ENCODE results near the gene VTI1A. TPM values are rescaled to one million over a fixed set of nuclear protein-coding genes. Genes with fewer than 3 reads are reported as not detected.

VTI1A gene
- total and polyA plus RNA-seq, 9 donors, result 7.8 to 48.2 (median 20.0) TPM

GRCh38 chr10:112832361-112832878, 385.4 kb downstream of the VTI1A start:
- no peaks in the 10 kb centered on the region for H3K27me3 ChIP-seq
- no peak overlapping the region for H3K27ac ChIP-seq
- H3K4me1 ChIP-seq (ENCODE audit: insufficient read depth), result no peaks in the 10 kb centered on the region
- H3K36me3 ChIP-seq, result no peaks in the 10 kb centered on the region
- H3K4me3 ChIP-seq, result no peak overlapping the region
- TF ChIP-seq EP300 (IDR thresholded peaks at IDR 0.05), result no peak
- TF ChIP-seq POLR2A (IDR thresholded peaks at IDR 0.05), result no peak
- TF ChIP-seq CTCF (IDR thresholded peaks at IDR 0.05), result no peak
- no peaks in the 10 kb centered on the region for H3K9me3 ChIP-seq
- WGBS, 3 donors, result 77 to 86% (median 85%) methylated on average over 7 of the region's 7 CpGs
- intact Hi-C loops (cut with DNase I), result no loop called here
- DNase-seq, result no peak

- DNase-seq, result no peak
- Histone ChIP-seq H3K4me1 (ENCODE audit: insufficient read depth) (no peaks in the 10 kb centered on the region), H3K27me3 (no peaks in the 10 kb centered on the region), H3K36me3 (no peaks in the 10 kb centered on the region), H3K27ac (no peak overlapping the region), H3K4me3 (no peak overlapping the region), H3K9me3 (no peaks in the 10 kb centered on the region)
- WGBS, 3 donors, result 81 to 90% (median 88%) methylated on average over 2 of the region's 2 CpGs
- TF ChIP-seq CTCF (IDR thresholded peaks at IDR 0.05) (no peak), EP300 (IDR thresholded peaks at IDR 0.05) (no peak), POLR2A (IDR thresholded peaks at IDR 0.05) (no peak)
- intact Hi-C loops (cut with DNase I), result no loop called here
Measured at GRCh38 chr10:112832959-112833358, 385.9 kb downstream of the VTI1A start.

- DNase-seq, result no peak
- WGBS, 3 donors, result 78 to 87% (median 81%) methylated on average over 8 of the region's 8 CpGs
- Histone ChIP-seq H3K27me3 (no peaks in the 10 kb centered on the region), H3K27ac (no peak overlapping the region), H3K36me3 (no peaks in the 10 kb centered on the region), H3K9me3 (no peaks in the 10 kb centered on the region), H3K4me1 (ENCODE audit: insufficient read depth) (no peaks in the 10 kb centered on the region), H3K4me3 (no peak overlapping the region)
- no peak for TF ChIP-seq EP300 (IDR thresholded peaks at IDR 0.05)
- TF ChIP-seq POLR2A (IDR thresholded peaks at IDR 0.05), result no peak
- no peak for TF ChIP-seq CTCF (IDR thresholded peaks at IDR 0.05)
- intact Hi-C loops (cut with DNase I), result no loop called here
Measured at GRCh38 chr10:112834751-112835181, 387.8 kb downstream of the VTI1A start.

GRCh38 chr10:112835217-112835715, 388.3 kb downstream of the VTI1A start:
- intact Hi-C loops (cut with DNase I), result no loop called here
- Histone ChIP-seq H3K9me3 (no peaks in the 10 kb centered on the region), H3K27me3 (no peaks in the 10 kb centered on the region), H3K4me3 (no peak overlapping the region), H3K4me1 (ENCODE audit: insufficient read depth) (no peaks in the 10 kb centered on the region), H3K36me3 (no peaks in the 10 kb centered on the region), H3K27ac (no peak overlapping the region)
- no peak for DNase-seq
- WGBS, 3 donors, result 44 to 47% (median 47%) methylated on average over 11 of the region's 11 CpGs
- TF ChIP-seq POLR2A (IDR thresholded peaks at IDR 0.05), result no peak
- TF ChIP-seq EP300 (IDR thresholded peaks at IDR 0.05), result no peak
- TF ChIP-seq CTCF (IDR thresholded peaks at IDR 0.05), result no peak

Data from ovary (tissue), 9 donors.